ENCODE measurements around the gene SLC46A3. TPM values are rescaled to one million over a fixed set of nuclear protein-coding genes. Genes with fewer than 3 reads are reported as not detected.

Gene SLC46A3
- total and polyA plus RNA-seq, 9 donors, result 3.3 to 44.9 (median 6.8) TPM

DNA sequence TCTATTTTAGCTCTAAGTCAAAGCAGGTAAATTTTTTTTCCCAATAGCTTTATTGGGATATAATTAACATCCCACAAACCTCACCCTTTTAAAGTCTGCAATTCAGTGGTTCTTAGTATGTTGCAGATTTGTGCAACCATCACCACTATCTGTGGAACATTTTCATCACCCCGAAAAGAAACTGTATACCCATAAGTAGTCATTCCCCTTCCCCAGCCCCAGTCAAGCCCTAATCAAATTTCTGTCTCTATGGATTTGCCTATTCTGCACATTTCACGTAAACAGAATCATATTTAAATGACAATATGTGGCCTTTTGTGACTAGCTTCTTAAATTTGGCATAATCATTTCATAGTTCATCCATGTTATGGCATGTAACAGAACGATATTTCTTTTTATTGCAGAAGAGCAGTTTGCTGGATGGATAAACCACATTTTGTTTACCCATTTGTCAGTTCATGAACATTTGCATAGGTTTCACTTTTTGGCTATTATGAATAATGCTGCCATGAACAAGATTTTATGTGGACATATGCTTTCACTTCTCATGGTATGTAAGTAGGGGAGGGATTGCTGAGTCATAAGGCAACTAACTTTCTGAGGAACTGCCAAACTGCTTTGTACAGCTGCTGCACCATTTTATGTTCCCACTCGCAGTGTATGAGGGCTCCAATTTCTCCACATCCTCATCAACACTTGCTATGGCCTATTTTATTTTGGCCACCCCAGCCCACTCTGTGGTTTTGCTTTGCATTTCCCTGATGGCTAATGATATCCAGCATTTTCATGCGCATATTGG lies 10.9 kb downstream of the SLC46A3 start:
- 85 to 92% (median 89%) methylated on average over 5 of the region's 5 CpGs for WGBS, 3 donors
- no peak for DNase-seq
- no peaks in the 10 kb centered on the region for H3K36me3 ChIP-seq
- intact Hi-C loops (cut with DNase I), result no loop called here
- no peaks in the 10 kb centered on the region for H3K9me3 ChIP-seq
- no peaks in the 10 kb centered on the region for H3K27me3 ChIP-seq
- no peak overlapping the region for H3K27ac ChIP-seq
- no peak overlapping the region for H3K4me3 ChIP-seq
- H3K4me1 ChIP-seq (ENCODE audit: insufficient read depth), result no peaks in the 10 kb centered on the region
- TF ChIP-seq, protein P1, sequence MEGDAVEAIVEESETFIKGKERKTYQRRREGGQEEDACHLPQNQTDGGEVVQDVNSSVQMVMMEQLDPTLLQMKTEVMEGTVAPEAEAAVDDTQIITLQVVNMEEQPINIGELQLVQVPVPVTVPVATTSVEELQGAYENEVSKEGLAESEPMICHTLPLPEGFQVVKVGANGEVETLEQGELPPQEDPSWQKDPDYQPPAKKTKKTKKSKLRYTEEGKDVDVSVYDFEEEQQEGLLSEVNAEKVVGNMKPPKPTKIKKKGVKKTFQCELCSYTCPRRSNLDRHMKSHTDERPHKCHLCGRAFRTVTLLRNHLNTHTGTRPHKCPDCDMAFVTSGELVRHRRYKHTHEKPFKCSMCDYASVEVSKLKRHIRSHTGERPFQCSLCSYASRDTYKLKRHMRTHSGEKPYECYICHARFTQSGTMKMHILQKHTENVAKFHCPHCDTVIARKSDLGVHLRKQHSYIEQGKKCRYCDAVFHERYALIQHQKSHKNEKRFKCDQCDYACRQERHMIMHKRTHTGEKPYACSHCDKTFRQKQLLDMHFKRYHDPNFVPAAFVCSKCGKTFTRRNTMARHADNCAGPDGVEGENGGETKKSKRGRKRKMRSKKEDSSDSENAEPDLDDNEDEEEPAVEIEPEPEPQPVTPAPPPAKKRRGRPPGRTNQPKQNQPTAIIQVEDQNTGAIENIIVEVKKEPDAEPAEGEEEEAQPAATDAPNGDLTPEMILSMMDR (IDR thresholded peaks at IDR 0.05), result no peak
- no peak for TF ChIP-seq EP300 (IDR thresholded peaks at IDR 0.05)
- TF ChIP-seq POLR2A (IDR thresholded peaks at IDR 0.05), result no peak

DNA sequence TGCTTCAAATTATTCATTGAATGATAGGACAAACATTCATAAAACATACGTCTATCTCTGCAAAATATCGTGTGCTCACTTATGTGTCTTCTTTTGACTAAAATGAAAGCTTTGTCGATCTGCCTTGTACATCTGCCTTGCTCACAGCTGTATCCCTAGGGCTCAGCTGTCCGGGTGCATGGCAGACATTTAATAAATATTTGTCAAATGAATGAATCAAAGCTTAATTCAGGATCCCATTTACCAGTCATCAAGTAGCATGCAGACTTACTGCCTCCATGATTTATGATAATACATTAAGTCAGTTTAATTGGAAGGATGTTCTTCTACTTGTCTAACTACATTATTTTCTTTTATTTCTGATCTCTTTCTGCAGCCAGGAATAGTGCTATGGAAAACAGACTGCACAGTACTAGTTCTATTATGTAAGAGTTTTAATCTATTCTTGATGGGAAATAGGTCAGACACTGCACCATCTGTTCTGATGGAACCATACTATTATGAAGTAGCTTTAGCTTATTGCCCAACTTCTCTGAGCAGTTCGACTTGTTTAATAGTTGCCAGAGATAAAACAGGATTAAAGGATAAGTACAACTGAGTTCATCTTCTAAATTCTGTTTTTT lies 13.2 kb downstream of the SLC46A3 start:
- Histone ChIP-seq H3K27ac (no peak overlapping the region), H3K9me3 (no peaks in the 10 kb centered on the region), H3K36me3 (no peaks in the 10 kb centered on the region), H3K4me1 (ENCODE audit: insufficient read depth) (no peaks in the 10 kb centered on the region), H3K27me3 (no peaks in the 10 kb centered on the region), H3K4me3 (no peak overlapping the region)
- WGBS, 3 donors, result 73 to 86% (median 75%) methylated on average over 5 of the region's 5 CpGs
- TF ChIP-seq POLR2A (IDR thresholded peaks at IDR 0.05) (no peak), EP300 (IDR thresholded peaks at IDR 0.05) (no peak)
- TF ChIP-seq, protein P1 (IDR thresholded peaks at IDR 0.05), result no peak
- intact Hi-C loops (cut with DNase I), result no loop called here
- DNase-seq, result no peak

DNA sequence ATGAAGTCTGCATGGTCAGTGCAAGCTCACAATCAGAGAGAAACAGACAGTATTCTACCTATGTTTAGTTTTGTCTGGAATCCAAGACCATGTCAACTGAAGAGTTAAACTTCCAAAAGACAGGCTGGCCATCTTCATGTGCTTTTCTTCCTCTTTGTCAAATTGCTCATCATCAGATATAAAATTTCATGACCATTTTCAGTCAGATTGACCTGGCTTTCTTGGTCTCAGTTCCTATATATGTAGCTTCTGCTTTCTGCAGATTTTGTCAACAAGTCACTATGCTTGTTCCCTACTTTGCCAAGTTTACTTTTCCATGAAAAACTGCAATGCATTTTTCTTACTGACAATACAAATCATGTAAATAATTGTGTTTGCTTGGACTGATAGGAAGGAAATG lies 13.9 kb downstream of the SLC46A3 start:
- no peak overlapping the region for H3K4me3 ChIP-seq
- intact Hi-C loops (cut with DNase I), result no loop called here
- H3K4me1 ChIP-seq (ENCODE audit: insufficient read depth), result no peaks in the 10 kb centered on the region
- no peak overlapping the region for H3K27ac ChIP-seq
- H3K36me3 ChIP-seq, result no peaks in the 10 kb centered on the region
- no peaks in the 10 kb centered on the region for H3K27me3 ChIP-seq
- H3K9me3 ChIP-seq, result no peaks in the 10 kb centered on the region
- DNase-seq, result no peak
- TF ChIP-seq POLR2A (IDR thresholded peaks at IDR 0.05) (no peak), EP300 (IDR thresholded peaks at IDR 0.05) (no peak)
- TF ChIP-seq, protein P1 (IDR thresholded peaks at IDR 0.05), result no peak

DNA sequence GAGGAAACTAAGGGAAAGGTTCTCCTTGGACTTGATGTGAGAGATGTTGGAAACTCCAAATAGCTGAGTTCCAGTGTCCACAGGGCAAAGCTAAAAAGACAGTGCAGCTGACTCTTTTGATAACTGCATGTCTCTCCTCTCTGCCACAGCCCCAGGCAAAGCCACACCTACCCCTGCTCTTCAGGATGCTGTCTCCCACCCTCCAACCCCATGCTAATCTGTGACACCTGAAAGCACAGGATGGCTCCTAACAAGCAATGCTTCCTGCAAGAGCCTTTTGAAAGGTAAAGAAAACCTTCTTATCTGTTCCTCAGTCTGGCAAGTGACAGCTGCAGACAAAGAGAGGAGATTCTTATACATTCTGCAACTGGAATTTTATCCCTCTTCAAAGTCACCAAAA lies 14.5 kb downstream of the SLC46A3 start:
- intact Hi-C loops (cut with DNase I), result no loop called here
- Histone ChIP-seq H3K27ac (no peak overlapping the region), H3K27me3 (no peaks in the 10 kb centered on the region), H3K9me3 (no peaks in the 10 kb centered on the region), H3K4me1 (ENCODE audit: insufficient read depth) (no peaks in the 10 kb centered on the region), H3K36me3 (no peaks in the 10 kb centered on the region), H3K4me3 (no peak overlapping the region)
- no peak for DNase-seq
- TF ChIP-seq, protein P1 (IDR thresholded peaks at IDR 0.05), result no peak
- TF ChIP-seq POLR2A (IDR thresholded peaks at IDR 0.05) (no peak), EP300 (IDR thresholded peaks at IDR 0.05) (no peak)
